ENCODE results near the gene CSMD2. TPM values are rescaled to one million over a fixed set of nuclear protein-coding genes. Genes with fewer than 3 reads are reported as not detected.

The CSMD2 gene
- total RNA-seq, 1 experiment from 2014 or later: not detected

- Histone ChIP-seq H3K4me3 (no peak overlapping the region), H3K4me1 (replicated peaks; ENCODE audit: insufficient read depth) (no peaks in the 10 kb centered on the region), H3K9me3 (ENCODE audit: insufficient read depth, low read depth) (no peaks in the 10 kb centered on the region), H3K79me2 (ENCODE audit: low read depth) (no peaks in the 10 kb centered on the region), H3F3A (ENCODE audit: insufficient read depth, low read depth) (no peaks in the 10 kb centered on the region), H4K20me1 (ENCODE audit: insufficient read depth) (no peaks in the 10 kb centered on the region), H3K36me3 (ENCODE audit: low read depth) (no peaks in the 10 kb centered on the region), H2AFZ (no peak overlapping the region), H3K27ac (no peak overlapping the region), H3K9me2 (ENCODE audit: insufficient read depth) (no peaks in the 10 kb centered on the region), H3K27me3 (ENCODE audit: insufficient read depth, low read depth) (peaks cover 85% of the 10 kb centered on the region), H3K4me2 (no peak overlapping the region)
- DNase-seq: no peak
- CTCF ChIA-PET: no interaction called here
- no peak for TF ChIP-seq EZH2 (IDR thresholded peaks at IDR 0.05; ENCODE audit: low read depth)
- no peak for TF ChIP-seq CTCF (conservative IDR thresholded peaks at IDR 0.05)
- POLR2A ChIA-PET (ENCODE audit: unreplicated experiment): no interaction called here
- BruUV-seq (replicated peaks): no TSS peak
- intact Hi-C loops (cut with micrococcal nuclease; ENCODE audit: unreplicated experiment): no loop called here
These were observed 576.3 kb downstream of the CSMD2 start for GRCh38 chr1:33588726-33589125.

DNA sequence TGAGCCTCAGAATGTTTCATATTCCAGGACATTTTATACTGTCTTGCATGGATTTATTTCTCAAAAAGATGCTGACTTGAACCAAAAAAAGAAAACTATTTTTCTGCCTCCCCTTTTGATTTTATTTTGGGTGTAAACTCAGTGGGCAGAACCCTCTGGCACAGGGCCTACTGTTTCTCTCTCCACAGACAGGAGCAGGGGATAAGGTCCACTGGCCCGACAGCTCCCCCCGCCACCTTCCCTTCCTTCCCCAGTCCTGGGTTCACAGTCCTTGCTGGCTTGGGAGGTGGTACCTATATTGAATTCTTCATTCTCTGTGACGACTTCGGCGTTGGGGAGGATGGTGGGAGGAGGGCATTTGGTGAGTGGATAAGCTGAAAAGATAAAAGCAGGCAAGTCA, 578.2 kb downstream of the CSMD2 start:
- no peak for DNase-seq
- no TSS peak for BruUV-seq (replicated peaks)
- Histone ChIP-seq H3K27ac (no peak overlapping the region), H3K4me2 (no peak overlapping the region), H3K79me2 (ENCODE audit: low read depth) (no peaks in the 10 kb centered on the region), H3K9me3 (ENCODE audit: insufficient read depth, low read depth) (no peaks in the 10 kb centered on the region), H3K4me3 (no peak overlapping the region), H3K4me1 (replicated peaks; ENCODE audit: insufficient read depth) (no peaks in the 10 kb centered on the region), H3K9me2 (ENCODE audit: insufficient read depth) (no peaks in the 10 kb centered on the region), H3K36me3 (ENCODE audit: low read depth) (no peaks in the 10 kb centered on the region), H2AFZ (no peak overlapping the region), H3K27me3 (ENCODE audit: insufficient read depth, low read depth) (peaks cover 86% of the 10 kb centered on the region), H3F3A (ENCODE audit: insufficient read depth, low read depth) (no peaks in the 10 kb centered on the region), H4K20me1 (ENCODE audit: insufficient read depth) (no peaks in the 10 kb centered on the region)
- TF ChIP-seq EZH2 (IDR thresholded peaks at IDR 0.05; ENCODE audit: low read depth): no peak
- TF ChIP-seq CTCF (conservative IDR thresholded peaks at IDR 0.05): no peak
- intact Hi-C loops (cut with micrococcal nuclease; ENCODE audit: unreplicated experiment): no loop called here
- ChIA-PET POLR2A (ENCODE audit: unreplicated experiment) (no interaction called here), CTCF (no interaction called here)

DNA sequence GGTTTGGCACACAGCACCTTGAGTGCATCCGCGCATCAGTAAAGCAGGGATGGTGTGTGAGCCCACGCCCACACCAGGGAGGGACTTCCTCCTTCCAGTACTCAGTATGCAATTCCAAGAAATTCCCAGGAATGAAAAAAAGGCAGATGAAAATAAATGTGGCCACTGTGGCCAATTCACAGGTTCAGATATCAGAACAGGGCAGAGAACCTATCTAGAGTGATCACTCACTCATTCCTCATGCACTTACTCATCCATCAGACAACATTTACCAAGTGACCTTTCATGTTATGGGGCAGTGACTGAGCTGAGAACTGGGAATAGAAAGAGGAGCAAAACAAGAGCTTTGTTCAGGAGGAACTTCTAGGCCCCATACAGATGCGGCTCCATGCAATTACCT, 578.9 kb downstream of the CSMD2 start:
- Histone ChIP-seq H3K9me3 (ENCODE audit: insufficient read depth, low read depth) (no peaks in the 10 kb centered on the region), H3K79me2 (ENCODE audit: low read depth) (no peaks in the 10 kb centered on the region), H3K4me2 (no peak overlapping the region), H3K4me1 (replicated peaks; ENCODE audit: insufficient read depth) (no peaks in the 10 kb centered on the region), H3F3A (ENCODE audit: insufficient read depth, low read depth) (no peaks in the 10 kb centered on the region), H3K36me3 (ENCODE audit: low read depth) (no peaks in the 10 kb centered on the region), H3K27ac (no peak overlapping the region), H3K4me3 (no peak overlapping the region), H2AFZ (no peak overlapping the region), H3K27me3 (ENCODE audit: insufficient read depth, low read depth) (peaks cover 84% of the 10 kb centered on the region), H4K20me1 (ENCODE audit: insufficient read depth) (no peaks in the 10 kb centered on the region), H3K9me2 (ENCODE audit: insufficient read depth) (no peaks in the 10 kb centered on the region)
- CTCF ChIA-PET: no interaction called here
- DNase-seq: peak in 1 of 2 experiments; percentile 39
- intact Hi-C loops (cut with micrococcal nuclease; ENCODE audit: unreplicated experiment): no loop called here
- no TSS peak for BruUV-seq (replicated peaks)
- TF ChIP-seq CTCF (conservative IDR thresholded peaks at IDR 0.05) (no peak), EZH2 (IDR thresholded peaks at IDR 0.05; ENCODE audit: low read depth) (no peak)
- POLR2A ChIA-PET (ENCODE audit: unreplicated experiment): no interaction called here

All from PC-9 (cell line).